ENCODE data around the gene PLPPR2.
"Not testable (repeated sequence)": the region's sequence is repeated elsewhere in the genome, so short reads cannot be mapped to it uniquely, and the experiment has no call there.

Gene PLPPR2

DNA sequence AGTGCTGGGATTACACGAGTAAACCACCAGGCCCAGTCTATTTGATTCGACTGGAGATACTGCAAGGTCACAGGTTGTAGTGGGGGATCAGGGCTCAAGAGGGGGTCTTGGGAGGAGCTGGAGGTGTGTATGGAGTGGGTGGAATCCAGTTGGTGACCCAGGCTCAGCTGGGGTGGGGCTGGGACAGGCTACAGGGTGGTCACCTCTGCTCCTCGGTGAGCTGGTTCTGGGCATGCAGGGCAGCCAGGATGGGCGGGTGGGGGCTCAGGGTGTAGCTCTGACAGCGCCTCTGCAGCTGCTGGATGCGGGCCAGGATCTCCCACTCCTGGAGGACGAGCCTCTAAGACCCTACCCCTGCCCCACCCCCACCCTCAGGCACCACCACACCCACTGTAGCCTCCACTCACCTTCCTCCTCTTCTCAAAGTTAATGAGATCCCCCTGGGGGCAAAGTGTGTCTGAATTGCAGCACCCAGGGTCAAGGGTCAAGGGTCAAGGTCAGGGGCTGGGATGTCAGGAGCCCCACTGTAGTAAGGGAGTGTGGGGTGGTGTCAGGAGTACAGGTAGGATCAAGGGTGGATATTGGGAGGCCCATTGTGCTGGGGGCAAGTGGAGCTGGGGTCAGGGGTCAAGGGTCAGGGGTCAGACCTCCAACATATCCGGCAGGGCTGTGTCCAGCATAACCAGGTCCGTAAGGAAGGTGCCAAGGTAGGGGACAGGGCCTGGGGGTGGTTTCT, 46.7 kb downstream of the PLPPR2 start:
- no peak for DNase-seq

DNA sequence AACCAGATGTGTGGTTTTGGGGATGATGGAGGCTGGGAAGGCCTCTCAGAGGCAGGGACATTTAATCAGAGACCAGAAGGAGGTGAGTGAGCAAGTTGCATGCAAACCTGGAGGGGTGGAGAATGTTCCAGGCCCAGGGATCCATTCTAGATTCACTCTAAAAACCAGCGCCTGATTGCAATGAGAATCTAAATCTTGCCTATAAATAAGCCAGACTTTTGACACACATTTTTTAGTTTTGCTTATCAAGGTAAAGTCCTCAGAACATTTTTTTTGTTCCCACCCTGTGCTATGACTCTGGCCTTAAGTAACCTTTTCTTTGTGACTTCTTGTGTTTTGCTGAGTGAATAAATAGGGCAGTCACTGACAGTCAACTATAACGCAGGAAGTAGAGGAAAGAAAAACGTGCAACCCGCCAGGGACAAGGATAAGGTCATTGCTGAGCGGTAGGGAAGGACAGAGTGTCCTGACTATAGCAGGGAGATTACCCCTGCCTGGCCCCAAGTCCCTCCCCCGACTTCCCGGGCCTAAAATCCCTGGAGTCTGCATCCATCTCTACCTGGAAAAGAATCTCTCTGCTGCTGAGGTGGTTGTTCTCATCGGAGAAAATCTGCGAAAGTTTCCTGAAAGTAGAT, 49.5 kb downstream of the PLPPR2 start:
- DNase-seq = no peak

DNA sequence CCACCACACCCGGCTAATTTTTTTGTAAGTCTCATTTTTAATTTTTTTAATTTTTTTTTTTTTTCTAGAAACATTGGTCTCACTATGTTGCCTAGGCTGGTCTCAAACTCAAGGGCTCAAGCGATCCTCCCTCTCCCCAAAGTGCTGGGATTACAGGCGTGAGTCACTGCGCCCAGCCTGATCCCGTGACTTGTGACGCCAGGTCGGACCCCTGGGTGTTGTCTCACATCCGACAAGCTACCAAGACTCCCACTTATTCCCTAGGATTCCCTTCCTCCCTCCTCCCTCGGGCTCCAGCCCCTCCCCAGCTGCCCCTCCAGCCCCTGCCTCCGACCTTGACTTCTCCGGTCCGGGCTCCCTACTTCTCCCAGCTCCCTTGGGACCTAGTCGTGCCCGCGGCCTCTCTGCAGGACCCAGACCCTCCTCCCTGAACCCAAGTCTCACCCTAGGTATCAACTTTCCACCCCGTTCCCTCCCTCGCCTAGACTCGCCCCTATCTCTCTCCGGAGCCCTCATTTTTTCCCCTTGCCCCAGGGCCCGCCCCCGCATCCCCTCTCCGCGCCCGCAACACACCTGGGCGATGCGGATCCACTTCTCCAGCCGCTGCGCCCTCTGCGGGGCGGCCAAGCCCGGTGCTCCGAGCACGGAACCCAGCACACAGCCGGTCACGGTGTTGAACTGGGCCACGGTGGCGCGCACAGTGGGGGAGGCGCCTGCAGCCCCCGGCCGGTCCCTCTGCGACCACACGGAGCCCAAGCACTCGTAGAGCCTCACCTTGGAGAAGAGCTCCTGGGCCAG, 50.8 kb downstream of the PLPPR2 start:
- no peak for DNase-seq

DNA sequence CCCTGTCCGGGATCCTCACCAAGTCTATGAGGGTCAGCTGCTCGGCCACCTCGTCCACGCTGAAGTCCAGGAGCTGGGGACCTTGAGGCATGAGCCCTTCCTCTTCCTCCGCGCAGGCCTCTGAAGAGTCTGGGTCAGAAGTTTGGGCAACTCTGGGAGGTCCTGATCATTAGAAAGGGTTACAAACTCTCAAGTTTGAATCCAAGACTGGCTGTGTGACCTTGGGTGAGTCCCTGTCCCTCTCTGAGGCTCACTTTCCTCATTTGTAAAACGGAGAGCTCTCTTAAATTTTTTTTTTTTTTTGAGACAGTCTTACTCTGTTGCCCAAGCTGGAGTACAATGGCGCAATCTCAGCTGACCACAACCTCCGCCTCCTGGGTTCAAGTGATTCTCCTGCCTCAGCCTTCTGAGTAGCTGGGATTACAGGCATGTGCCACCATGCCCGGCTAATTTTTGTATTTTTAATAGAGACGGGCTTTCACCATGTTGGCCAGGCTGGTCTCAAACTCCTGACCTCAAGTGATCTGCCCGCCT, 51.5 kb downstream of the PLPPR2 start:
- DNase-seq = not testable (repeated sequence)

DNA sequence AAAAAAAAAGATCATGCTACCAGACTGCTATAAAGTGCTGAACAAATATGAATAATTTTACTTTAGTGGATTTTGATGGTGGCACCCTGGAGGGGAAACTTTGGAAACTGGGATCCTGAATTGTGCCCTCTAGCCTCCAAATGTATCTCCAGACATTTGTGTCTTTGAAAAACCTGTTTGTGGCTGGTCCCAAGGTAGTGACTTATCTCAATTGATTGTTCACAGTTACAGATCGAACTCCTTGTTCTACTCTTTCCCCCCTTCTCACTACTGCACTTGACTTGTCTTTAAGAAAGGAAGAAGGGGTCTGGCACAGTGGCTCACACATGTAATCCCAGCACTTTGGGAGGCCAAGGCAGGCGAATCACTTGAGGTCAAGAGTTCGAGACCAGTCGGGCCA, 53.4 kb downstream of the PLPPR2 start:
- no peak for DNase-seq

DNA sequence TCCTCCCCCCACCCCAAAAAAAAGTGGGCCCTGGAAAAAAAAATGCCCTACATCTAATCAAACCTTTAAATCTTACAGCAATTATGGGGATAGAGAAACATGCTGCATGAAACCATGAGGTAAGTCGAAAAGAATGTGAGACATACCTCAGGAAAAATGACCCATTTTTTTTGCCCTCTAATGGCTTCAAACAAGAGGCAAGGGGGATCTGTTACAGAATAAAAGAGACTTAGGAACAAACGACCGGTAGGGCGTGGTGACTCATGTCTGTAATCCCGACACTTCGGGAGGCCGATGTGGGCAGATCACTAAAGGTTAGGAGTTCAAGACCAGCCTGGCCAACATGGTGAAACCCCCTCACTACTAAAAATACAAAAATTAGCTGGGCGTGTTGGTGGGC, 55.5 kb downstream of the PLPPR2 start:
- no peak for DNase-seq

DNA sequence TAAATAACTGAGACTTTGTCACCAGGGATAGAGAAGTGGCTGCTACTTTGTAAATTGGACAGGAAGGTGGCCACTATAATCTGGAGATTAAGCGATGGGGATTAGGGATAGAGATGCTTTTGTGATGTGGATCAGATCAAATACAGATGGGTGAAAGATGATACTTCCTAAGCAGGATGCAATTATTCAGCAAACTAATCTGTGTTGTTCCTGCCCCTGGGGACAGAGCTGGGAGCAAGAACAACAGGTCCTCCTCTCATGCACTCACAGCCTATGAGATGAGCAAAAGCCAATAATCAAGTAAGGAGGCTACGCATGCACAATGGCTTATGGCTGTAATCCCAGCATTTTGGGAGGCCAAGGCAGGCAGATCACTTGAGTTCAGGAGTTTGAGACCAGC, 59.3 kb downstream of the PLPPR2 start:
- DNase-seq = no peak
